Erythroblast (primary cell): ENCODE results near the gene UBE2E2.

Experiments used
- DNase-seq, 2 experiments: peaks; one replicate each; lab custom pipeline; 2025; lab: John Stamatoyannopoulos, UW
- GATA1 ChIP-seq: IDR thresholded peaks from 2 replicates; pipeline ENCODE4 v1.6.1; 2011; ENCODE audit warnings: low read depth, mild to moderate bottlenecking, control low read depth, low read length, moderate library complexity
- POLR2A ChIP-seq: IDR thresholded peaks from 2 replicates; pipeline ENCODE4 v1.6.1; 2011; ENCODE audit warnings: mild to moderate bottlenecking, low read length

The UBE2E2 gene

GRCh38 chr3:23202921-23203707, at the start of gene UBE2E2:
UBE2E2 (plus strand) TSS chr3:23203327.
- TF ChIP-seq POLR2A (no peak), GATA1 (no peak)
- peak; percentile 73 to 77 for DNase-seq

- TF ChIP-seq GATA1 (no peak), POLR2A (no peak)
- no peak for DNase-seq
These were observed 49.7 kb upstream of the UBE2E2 start for GRCh38 chr3:23153436-23153835.

- DNase-seq, result no peak
- TF ChIP-seq POLR2A, result no peak
- no peak for TF ChIP-seq GATA1
These were observed 45.8 kb upstream of the UBE2E2 start for GRCh38 chr3:23157331-23157730.

GRCh38 chr3:23159929-23160328, 43.2 kb upstream of the UBE2E2 start:
- no peak for TF ChIP-seq GATA1
- TF ChIP-seq POLR2A, result no peak
- DNase-seq, result no peak

GRCh38 chr3:23161308-23161707, 41.8 kb upstream of the UBE2E2 start:
- DNase-seq, result no peak
- TF ChIP-seq POLR2A, result no peak
- no peak for TF ChIP-seq GATA1

- no peak for TF ChIP-seq GATA1
- TF ChIP-seq POLR2A, result no peak
- peak in 1 of 2 experiments; percentile 4 for DNase-seq
These were observed 41.1 kb upstream of the UBE2E2 start for GRCh38 chr3:23161896-23162570.

GRCh38 chr3:23162934-23163333, 40.2 kb upstream of the UBE2E2 start:
- no peak for DNase-seq
- TF ChIP-seq GATA1 (no peak), POLR2A (no peak)

- no peak for TF ChIP-seq GATA1
- no peak for TF ChIP-seq POLR2A
These were observed 38.4 kb upstream of the UBE2E2 start for GRCh38 chr3:23164746-23165145.

GRCh38 chr3:23165571-23165970, 37.6 kb upstream of the UBE2E2 start:
- no peak for TF ChIP-seq GATA1
- TF ChIP-seq POLR2A, result no peak
- DNase-seq, result no peak

More at GRCh38 chr3:23164746-23165145, 38.4 kb upstream of the UBE2E2 start:
- no peak for DNase-seq

GRCh38 chr3:23166276-23166675, 36.9 kb upstream of the UBE2E2 start:
- no peak for TF ChIP-seq GATA1
- TF ChIP-seq POLR2A, result no peak
- DNase-seq, result no peak

GRCh38 chr3:23166845-23167244, 36.3 kb upstream of the UBE2E2 start:
- no peak for DNase-seq
- TF ChIP-seq POLR2A (no peak), GATA1 (no peak)

GRCh38 chr3:23169551-23169950, 33.6 kb upstream of the UBE2E2 start:
- no peak for DNase-seq
- TF ChIP-seq GATA1, result no peak
- TF ChIP-seq POLR2A, result no peak

- TF ChIP-seq GATA1 (no peak), POLR2A (no peak)
- DNase-seq, result no peak
These were observed 32.8 kb upstream of the UBE2E2 start for GRCh38 chr3:23170291-23170690.

- no peak for DNase-seq
- no peak for TF ChIP-seq GATA1
These were observed 31.1 kb upstream of the UBE2E2 start for GRCh38 chr3:23172059-23172458.

- no peak for DNase-seq
- TF ChIP-seq POLR2A (no peak), GATA1 (no peak)
These were observed 28.6 kb upstream of the UBE2E2 start for GRCh38 chr3:23174426-23175039.
